Mucosa of rectum (tissue), 2 donors: ENCODE data around the gene PIEZO1.

Source experiments
- H3K27ac ChIP-seq, 2 donors: one replicate each; pipeline ENCODE4 v1.7.0; 2013; ENCODE audit warnings: inconsistent platforms in 2 of 2, low read depth in 2 of 2, low read length in 2 of 2
- H3K27me3 ChIP-seq, 2 donors: one replicate each; pipeline ENCODE4 v1.7.0; 2013; ENCODE audit warnings: low read length in 2 of 2; ENCODE audit not compliant: control insufficient read depth in 2 of 2, insufficient read depth in 2 of 2
- H3K36me3 ChIP-seq, 2 donors: one replicate each; pipeline ENCODE4 v1.7.0; 2013; ENCODE audit warnings: low read length in 2 of 2; ENCODE audit not compliant: control insufficient read depth in 2 of 2, insufficient read depth in 2 of 2
- H3K4me1 ChIP-seq, 2 donors: one replicate each; pipeline ENCODE4 v1.7.0; 2013; ENCODE audit warnings: low read length in 2 of 2, mild to moderate bottlenecking in 1 of 2; ENCODE audit not compliant: control insufficient read depth in 2 of 2, insufficient read depth in 2 of 2
- H3K4me3 ChIP-seq, 2 donors: one replicate each; pipeline ENCODE4 v1.7.0; 2013; ENCODE audit warnings: low read length in 2 of 2
- H3K9ac ChIP-seq, 2 donors: one replicate each; pipeline ENCODE4 v1.7.0; 2013; ENCODE audit warnings: low read length in 2 of 2, low read depth in 1 of 2, mild to moderate bottlenecking in 1 of 2
- H3K9me3 ChIP-seq, 2 donors: one replicate each; pipeline ENCODE4 v1.7.0; 2013; ENCODE audit warnings: low read length in 2 of 2; ENCODE audit not compliant: control insufficient read depth in 2 of 2
- donor health status: healthy.
- donor health status: Normal muscosa, but diverticular disease.

PIEZO1 gene

GRCh38 chr16:88719267-88719932 lies 65.6 kb downstream of the PIEZO1 start:
- Histone ChIP-seq H3K9ac (no peak overlapping the region), H3K27ac (peak overlapping the region in 1 of 2 donors; percentile 16), H3K27me3 (no peaks in the 10 kb centered on the region), H3K36me3 (peaks cover 52 to 63% of the 10 kb centered on the region in 2 donors), H3K4me3 (no peak overlapping the region), H3K9me3 (no peaks in the 10 kb centered on the region), H3K4me1 (no peaks in the 10 kb centered on the region)

GRCh38 chr16:88718178-88718577 lies 66.8 kb downstream of the PIEZO1 start:
- Histone ChIP-seq H3K27me3 (no peaks in the 10 kb centered on the region), H3K27ac (no peak overlapping the region), H3K4me1 (no peaks in the 10 kb centered on the region), H3K9ac (no peak overlapping the region), H3K4me3 (no peak overlapping the region), H3K9me3 (no peaks in the 10 kb centered on the region), H3K36me3 (peaks cover 57 to 61% of the 10 kb centered on the region in 2 donors)

GRCh38 chr16:88716601-88717001 lies 68.4 kb downstream of the PIEZO1 start:
- peaks cover 46 to 52% of the 10 kb centered on the region in 2 donors for H3K36me3 ChIP-seq
- H3K9ac ChIP-seq, result no peak overlapping the region
- H3K27ac ChIP-seq, result no peak overlapping the region
- no peaks in the 10 kb centered on the region for H3K27me3 ChIP-seq
- no peaks in the 10 kb centered on the region for H3K4me1 ChIP-seq
- H3K9me3 ChIP-seq, result no peaks in the 10 kb centered on the region
- H3K4me3 ChIP-seq, result no peak overlapping the region

- Histone ChIP-seq H3K27ac (no peak overlapping the region), H3K27me3 (no peaks in the 10 kb centered on the region), H3K4me1 (no peaks in the 10 kb centered on the region), H3K4me3 (no peak overlapping the region), H3K9me3 (no peaks in the 10 kb centered on the region), H3K36me3 (peaks cover 45 to 49% of the 10 kb centered on the region in 2 donors), H3K9ac (no peak overlapping the region)
Measured at GRCh38 chr16:88716201-88716600, 68.8 kb downstream of the PIEZO1 start.

GRCh38 chr16:88715312-88716190 lies 69.5 kb downstream of the PIEZO1 start:
- Histone ChIP-seq H3K4me1 (no peaks in the 10 kb centered on the region), H3K9ac (no peak overlapping the region), H3K27me3 (no peaks in the 10 kb centered on the region), H3K4me3 (no peak overlapping the region), H3K36me3 (peaks cover 40 to 45% of the 10 kb centered on the region in 2 donors), H3K9me3 (no peaks in the 10 kb centered on the region), H3K27ac (no peak overlapping the region)

- H3K27ac ChIP-seq, result no peak overlapping the region
Measured at GRCh38 chr16:88714420-88715302, 70.4 kb downstream of the PIEZO1 start.

GRCh38 chr16:88713568-88714419 lies 71.2 kb downstream of the PIEZO1 start:
- no peak overlapping the region for H3K4me3 ChIP-seq
- H3K27ac ChIP-seq, result no peak overlapping the region
- no peaks in the 10 kb centered on the region for H3K9me3 ChIP-seq
- no peaks in the 10 kb centered on the region for H3K27me3 ChIP-seq
- no peaks in the 10 kb centered on the region for H3K4me1 ChIP-seq
- no peak overlapping the region for H3K9ac ChIP-seq
- H3K36me3 ChIP-seq, result peaks cover 29 to 34% of the 10 kb centered on the region in 2 donors

More at GRCh38 chr16:88714420-88715302, 70.4 kb downstream of the PIEZO1 start:
- Histone ChIP-seq H3K9ac (no peak overlapping the region), H3K36me3 (peaks cover 34 to 41% of the 10 kb centered on the region in 2 donors), H3K9me3 (no peaks in the 10 kb centered on the region), H3K4me1 (no peaks in the 10 kb centered on the region), H3K27me3 (no peaks in the 10 kb centered on the region), H3K4me3 (no peak overlapping the region)

- H3K9me3 ChIP-seq, result no peaks in the 10 kb centered on the region
- peaks cover 26% of the 10 kb centered on the region in 2 donors for H3K36me3 ChIP-seq
- H3K27me3 ChIP-seq, result no peaks in the 10 kb centered on the region
- H3K9ac ChIP-seq, result no peak overlapping the region
- no peak overlapping the region for H3K4me3 ChIP-seq
- H3K27ac ChIP-seq, result no peak overlapping the region
- no peaks in the 10 kb centered on the region for H3K4me1 ChIP-seq
Measured at GRCh38 chr16:88713054-88713453, 72.0 kb downstream of the PIEZO1 start.

GRCh38 chr16:88712362-88712979 lies 72.5 kb downstream of the PIEZO1 start:
- no peaks in the 10 kb centered on the region for H3K27me3 ChIP-seq
- H3K36me3 ChIP-seq, result peaks cover 25 to 26% of the 10 kb centered on the region in 2 donors
- no peak overlapping the region for H3K27ac ChIP-seq
- peaks cover under 1 to 1% of the 10 kb centered on the region in 2 donors for H3K4me1 ChIP-seq
- H3K9me3 ChIP-seq, result no peaks in the 10 kb centered on the region
- H3K9ac ChIP-seq, result no peak overlapping the region
- no peak overlapping the region for H3K4me3 ChIP-seq
